Activated gamma-delta T cell treated with anti-CD3 and anti-CD28 coated beads, Interleukin-2, amount 50 U/mL, for 16 hours (primary cell): Measurements from ENCODE around the gene ESPNL.

Source experiments
- DNase-seq: peaks from one replicate; pipeline ENCODE4 v3.0.0-alpha.2; 2020; ENCODE audit warnings: low read depth

ESPNL gene

DNA sequence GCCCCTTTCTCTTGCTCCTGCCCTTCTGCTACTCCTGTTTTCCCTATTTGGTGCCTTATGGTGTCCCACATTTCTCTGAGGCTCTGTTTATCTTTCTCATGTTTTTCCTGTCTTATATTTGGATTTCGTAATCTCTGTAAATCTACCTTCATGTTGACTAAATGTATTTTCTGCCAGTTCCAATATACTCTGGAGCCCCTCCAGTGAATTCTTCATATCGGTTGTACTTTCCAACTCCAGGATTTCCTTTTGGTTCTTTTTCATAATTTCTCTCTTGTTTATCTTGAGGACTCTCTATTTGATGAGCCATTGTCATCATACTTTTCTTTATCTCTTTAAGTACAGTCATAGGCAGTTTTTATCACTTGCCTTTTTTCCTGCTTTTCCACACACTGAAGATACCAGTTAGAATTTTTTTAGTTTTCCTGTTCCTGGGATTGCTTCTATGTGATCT lies 20.2 kb upstream of the ESPNL start:
- no peak for DNase-seq

DNA sequence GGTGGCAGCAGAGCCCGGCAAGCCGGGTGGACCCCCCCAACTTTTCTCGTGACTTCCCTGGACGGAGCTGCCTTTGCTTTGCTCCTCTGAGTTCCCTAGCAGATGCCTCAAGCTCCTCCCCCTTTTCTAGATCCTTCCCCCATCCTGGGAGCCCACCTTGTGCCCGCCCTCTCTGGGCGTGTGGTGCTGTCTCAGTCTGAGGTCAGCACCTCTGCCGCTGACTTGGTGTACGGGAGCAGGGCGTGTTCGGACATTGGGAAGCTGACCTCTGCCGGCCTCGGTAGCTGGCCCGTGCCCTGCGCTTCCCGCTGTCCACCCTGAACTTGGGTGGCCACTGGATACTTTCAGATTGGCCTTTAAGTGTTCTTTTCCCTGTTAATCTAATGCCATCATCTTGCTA lies 19.6 kb upstream of the ESPNL start:
- DNase-seq: no peak

DNA sequence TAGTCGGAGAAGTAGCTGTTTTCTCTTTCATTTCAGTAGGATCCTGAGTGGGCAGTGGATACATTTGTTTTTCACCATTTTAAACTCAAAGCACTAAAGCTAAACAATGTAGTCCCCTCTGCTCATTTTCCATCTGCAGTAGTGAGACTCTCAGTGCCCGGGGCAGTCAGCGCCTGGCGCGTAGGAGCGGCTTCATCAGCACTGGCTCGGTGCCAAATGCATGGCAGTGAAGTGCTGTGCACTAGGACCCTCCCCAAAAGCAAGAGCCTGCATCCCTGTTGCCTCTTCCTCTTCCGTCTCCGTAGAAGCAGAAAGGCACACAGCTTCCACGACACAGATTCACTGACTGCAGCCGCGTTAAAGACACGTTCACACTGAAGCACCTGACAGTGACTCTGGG lies 19.0 kb upstream of the ESPNL start:
- no peak for DNase-seq

DNA sequence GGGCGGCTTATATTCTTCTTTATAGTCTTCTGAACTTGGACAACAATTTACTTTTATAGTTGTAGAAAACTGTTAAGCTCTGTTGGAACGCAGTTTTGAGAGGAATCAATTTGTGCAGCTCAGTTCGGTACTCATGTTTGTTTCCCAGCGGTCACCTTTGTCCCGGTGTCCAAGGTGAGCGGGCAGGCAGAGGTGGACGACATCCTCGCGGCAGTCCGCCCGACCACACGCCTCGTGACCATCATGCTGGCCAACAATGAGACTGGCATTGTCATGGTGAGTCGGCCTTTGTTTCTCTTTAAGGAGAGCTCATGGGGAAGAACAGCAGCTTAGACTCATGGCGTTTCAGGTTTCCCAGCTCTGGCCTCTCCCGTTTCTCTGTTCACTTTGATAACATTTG lies 18.6 kb upstream of the ESPNL start:
- no peak for DNase-seq

DNA sequence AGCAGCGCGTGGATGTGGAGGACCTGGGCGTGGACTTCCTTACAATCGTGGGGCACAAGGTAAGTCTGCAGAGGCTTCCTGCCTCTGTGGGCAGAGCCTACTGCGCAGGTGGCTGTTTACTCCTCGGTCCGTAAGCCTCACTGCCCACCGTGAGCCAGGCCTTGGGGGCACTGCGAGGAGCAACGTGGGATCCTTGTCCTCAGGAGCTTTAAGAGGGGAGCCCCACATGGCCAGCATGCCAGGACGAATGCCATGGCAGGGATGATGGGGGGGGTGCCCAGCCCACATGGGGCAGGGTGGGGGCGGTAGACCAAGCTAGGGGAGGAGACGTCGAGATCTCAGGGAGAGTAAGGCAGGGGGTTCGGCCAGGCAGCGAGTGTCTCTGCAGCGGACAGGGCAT lies 18.0 kb upstream of the ESPNL start:
- DNase-seq: no peak

DNA sequence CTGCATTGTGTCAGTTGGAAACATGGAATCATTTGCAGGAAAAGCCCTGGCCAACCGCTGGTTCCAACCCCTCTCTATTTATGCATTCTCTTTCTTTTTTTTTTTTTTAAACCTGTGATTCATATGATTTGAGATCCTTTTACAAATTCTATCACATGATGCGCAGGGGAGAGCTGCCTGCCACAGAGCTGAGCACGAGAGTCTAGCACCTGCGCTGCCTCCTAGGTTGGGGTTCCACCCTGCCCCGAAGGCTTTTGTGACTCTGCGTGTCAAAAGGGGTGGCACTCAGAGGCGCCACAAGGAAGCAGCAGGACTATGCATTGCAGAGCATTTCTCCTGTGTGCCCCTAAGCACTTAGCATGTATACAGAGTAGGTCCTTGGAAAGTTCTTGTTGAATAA lies 17.3 kb upstream of the ESPNL start:
- no peak for DNase-seq

DNA sequence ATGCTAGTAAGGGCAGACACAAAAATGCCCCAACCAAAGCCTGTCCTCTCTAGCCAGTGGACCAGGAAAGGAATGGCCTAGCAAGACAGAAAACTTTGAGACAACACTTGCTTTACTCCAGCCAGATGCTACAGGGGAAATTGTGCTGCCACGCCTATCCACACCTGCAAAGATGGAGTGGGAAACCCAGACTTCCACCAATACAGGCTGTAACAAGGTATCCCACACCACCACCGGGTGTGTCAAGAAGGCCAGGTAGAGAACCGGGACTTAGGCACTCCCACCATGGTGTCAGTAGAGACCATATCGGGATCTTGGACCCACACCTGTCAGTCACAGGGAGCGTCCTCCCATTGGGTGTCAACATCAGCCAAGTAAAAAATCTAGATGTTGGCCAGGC lies 16.2 kb upstream of the ESPNL start:
- DNase-seq: no peak

DNA sequence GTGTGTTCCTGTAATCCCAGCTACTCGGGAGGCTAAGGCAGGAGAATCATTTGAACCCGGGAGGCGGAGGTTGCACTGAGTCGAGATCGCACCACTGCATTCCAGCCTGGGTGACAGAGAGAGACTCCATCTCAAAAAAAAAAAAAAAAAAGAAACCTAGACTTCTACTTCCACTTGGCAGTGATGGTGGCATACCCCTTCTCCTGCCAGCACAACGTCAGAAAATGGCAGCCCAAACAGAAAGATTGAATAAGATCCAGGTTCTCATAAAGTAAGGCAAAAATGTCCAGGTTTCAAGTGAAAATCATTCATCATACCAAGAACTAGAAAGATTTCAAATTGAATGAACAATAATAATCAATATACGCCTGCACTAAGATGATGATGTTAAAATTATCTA lies 15.4 kb upstream of the ESPNL start:
- no peak for DNase-seq

DNA sequence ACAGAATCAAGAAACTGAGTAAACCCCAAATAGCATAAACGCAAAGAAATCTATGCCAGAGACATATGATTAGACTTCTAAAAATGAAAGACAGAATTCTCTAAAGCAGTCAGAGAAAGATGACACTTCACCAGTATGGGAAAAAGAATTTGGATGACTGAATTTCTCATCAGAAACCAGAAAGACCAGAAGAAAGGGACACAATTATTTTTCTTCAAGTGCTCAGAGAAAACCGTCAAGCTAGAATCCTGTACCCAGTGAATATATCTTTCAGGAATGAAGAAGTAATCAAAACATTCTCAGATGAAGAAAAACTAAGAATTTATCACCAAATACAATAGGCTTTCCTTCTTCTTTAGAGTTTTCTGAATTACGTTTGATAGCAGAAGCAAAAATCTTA lies 14.2 kb upstream of the ESPNL start:
- no peak for DNase-seq

DNA sequence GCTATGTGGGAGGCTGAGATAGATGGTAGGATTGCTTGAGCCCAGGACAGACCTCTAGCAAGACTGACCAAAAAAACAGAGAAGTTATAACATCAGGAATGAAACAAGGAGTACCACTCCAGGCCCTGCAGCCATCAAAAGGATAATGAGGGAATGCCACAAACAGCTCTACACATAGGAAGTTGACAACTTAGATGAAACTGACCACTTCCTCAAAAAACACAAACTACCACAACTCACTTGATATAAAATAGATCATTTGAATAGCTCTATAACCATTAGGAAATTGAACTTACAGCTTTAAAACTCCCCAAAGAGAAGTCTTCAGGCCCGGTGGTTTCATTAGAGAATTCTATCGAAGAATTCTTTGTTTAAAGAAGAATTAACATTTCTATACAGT lies 12.9 kb upstream of the ESPNL start:
- no peak for DNase-seq

DNA sequence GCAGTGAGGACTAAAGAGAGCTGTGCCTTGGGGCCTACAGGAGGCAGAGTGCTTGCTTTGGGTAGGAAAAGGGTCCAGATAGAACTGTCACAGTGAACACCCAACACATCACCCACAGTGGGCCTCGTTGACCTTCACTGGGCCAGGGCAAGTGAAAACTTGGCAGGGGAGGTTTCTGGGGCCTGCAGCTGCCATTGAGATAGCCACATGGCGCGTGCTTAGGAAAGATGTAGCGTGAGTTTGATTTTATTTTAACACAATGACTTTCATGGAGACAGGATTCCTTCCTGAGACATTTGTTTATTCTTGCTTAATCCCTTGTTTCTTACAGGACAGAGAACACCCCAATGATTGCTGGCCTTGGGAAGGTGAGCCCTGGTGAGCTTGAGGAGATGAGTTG lies 9.3 kb upstream of the ESPNL start:
- no peak for DNase-seq

DNA sequence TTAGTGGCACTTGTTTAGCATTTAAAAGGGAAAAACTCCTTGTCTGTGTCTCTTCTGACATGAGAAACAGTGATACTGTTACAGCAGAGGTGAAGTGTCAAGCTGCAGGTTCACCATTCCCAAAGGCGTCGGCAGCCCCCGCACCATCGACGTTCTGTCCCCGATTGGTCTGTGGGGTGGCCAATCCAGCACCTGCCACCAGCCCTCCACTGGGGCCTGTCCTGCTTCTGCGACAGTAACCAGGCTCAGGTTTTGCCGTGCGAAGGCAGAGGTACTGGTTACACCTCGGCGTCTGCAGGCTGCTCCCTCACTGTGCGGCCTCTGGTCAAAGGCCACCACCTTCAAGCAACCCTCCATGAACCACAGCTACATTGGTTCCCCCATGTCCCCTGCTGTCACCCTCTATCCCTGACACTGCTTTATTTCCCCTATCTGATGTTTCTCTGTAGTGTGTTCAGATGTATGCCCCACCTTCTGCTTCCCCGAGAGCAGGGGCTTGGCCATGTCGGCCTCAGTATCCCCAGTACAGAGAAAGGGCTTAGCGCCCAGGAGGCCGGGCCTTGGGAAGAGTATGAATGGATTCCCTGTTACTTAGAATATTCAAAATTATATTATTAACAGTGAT lies 8.6 kb upstream of the ESPNL start:
- DNase-seq: no peak

DNA sequence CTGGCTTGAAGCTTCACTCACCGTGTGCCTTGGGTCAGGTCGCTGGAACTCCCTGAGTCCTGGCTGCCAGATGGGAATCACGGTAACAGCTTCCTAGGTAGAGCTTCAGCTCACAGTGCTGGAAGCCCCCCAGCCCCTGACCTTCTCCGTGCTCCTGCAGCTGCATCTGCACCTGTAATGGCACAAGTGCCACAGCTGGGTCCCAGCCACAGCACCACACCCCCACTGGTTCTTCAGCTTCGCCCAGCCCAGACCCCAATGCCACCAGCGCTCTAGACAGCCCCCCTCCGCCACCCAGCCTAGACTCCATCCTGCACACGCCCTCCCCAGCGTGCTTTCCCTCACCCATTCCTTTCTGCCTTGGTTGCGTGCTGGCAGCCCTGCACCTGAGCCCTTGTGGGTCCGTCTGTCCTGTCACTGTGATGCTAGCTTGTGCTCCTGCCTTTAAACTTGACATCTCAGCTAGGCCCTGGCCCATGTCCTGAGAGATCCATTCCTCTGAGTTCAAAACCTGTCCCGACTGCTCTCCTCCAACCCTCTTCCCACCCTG lies 7.6 kb upstream of the ESPNL start:
- DNase-seq: no peak

DNA sequence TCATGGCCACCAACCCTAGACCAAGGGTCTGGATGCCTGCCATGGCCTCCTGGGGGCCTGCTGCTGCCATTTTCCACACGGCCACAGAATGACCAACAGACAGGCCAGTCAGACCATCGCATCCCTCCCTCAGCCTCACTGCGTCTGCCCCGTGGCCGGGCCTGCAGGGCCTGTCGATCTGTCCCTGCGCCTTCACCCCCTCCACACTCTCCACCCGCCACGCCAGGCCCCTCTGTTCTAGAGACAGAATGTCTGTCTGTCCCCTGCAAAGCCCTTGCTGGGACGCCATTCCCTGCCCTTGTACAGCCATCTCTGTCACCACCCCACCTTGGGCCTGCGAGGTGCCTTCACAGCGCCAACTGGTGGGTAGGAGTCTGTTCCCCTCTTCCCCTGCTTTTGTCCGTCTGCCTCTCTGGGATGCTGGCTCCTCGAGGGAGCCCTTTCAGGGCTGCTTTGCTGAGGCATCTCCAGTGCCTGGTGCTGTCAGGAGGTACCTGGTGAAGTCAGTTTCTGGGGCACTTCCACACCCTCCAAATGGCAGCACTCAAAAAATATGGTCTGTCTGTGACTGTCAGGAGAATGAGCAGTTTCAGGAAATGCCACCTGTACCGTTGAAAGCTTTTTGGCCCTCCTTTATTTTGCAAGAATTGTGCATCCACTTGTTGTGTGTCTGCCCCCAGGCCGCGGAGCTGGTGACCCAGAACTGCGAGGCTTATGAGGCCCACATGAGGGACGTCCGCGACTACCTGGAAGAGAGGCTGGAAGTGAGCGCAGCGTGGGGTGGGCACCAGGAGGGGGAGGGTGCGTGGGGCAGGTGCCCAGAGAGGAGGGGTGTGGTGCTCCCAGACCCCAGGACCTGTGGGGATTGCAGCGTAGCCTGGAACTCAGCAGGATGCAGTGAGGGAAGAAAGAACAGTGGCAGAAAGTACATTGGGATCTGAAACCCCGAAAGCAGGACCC lies 6.7 kb upstream of the ESPNL start:
- DNase-seq: no peak

DNA sequence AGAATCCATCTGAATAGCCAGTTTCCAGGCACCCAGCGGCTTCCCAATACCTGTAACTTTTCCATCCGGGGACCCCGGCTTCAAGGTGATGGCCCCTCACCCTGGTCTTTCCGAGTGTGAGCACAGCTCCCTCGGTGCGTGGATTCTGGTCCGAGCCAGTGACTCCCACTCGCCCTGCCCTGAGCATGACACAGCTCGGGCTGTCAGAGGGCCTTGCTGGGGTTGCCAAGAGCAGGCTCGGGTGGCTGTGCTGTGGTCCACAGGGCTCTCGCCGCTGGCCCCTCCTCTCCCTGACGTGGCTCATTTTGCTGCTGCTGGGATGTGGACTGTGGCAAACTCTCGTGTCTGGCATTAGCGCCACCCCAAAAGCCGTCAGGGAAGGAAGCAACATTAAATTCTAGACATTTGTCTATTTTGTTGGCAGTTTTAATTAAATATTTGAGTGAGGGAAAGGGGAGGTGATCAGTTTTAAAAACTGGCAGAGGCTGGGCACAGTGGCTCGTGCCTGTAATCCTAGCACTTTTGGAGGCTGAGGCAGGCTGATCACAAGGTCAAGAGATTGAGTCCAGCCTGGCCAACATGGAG lies 5.6 kb upstream of the ESPNL start:
- DNase-seq: no peak

DNA sequence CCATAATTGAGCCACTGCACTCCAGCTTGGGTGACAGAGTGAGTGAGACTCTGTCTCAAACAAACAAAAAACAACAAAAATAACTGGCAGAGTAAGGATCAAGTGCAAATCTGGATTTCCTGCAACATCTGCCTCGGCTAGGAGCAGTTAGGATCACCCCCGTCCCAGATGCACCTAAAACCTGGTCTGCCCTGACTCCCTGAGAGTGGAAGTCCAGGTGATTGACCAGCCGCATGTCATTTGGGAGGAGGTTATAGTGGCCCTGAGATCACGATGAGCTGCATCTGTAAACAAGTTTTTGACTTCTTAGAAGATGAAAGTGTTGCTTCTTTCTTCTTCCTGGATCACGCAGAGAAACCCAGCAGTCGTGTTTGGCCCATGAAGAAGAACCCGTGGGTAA lies 5.0 kb upstream of the ESPNL start:
- DNase-seq: no peak

DNA sequence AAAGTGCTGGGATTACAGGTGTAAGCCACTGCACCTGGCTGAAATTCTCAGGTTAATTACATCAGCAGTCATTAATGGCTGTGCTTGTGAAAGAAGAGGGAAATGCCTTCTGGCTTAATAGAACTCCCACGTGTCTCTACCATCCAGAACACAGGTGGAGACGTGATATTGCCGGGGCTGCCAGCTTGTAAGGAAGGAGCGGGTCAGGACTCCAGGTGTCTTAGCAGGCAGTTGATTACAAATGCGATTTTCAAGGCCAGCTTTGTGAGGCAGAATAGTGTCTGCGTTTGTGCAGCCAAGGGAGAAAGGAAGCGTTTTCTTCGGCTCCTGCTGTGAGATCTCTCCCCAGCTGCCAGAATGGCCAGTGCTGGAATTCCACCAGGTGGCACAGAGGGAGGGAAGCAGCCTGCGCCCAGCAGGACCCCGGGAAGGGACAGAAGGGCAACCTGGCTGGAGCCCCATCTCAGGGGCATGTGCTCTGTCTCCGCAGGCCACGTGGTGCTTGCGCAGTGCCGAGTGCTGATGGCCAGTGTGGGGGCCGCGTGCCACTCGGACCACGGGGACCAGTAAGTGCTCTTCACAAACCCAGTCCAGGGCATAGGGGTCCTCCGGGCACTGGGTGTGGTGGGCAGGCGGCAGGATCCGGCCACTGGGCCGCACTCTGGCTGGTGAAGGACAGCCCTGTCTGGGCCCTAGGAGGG lies 3.7 kb upstream of the ESPNL start:
- no peak for DNase-seq

DNA sequence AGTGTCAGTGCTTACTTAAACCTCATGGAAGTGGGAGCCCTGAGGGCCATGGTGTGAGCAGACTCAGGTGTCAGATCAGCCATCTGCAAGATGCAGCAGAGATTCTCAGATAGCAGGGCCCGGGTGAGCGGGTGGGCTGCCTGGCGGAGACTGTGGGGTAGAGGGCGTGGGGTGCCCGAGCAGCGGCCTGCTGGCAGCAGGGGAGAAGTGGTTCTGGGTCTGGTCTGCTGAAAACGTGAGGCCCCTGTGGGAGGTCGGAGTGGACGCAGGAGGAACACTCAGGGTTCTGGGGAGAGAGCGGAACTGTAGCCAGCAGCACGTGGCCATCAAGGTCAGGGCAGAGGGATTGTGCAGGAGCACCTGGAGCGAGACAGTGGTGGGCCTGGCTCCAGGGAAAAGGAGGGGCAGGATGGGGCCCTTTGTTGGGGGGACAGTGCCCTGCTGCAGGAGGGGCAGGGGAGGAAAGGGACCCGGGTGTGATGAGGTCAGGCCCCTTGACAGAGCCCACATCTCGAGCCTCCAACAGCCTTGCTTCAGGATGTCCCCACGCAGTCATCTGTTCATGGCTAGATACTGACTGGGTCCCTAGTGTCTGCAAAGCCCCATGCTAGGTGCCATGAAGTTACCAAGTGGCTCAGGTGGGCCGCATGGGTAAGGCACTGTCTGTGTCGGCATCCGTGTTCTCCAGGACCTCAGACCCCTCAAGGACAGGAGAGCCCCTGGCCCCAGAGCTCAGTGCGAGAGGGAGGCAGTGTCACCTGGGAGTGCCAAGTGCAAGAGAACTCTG lies 2.7 kb upstream of the ESPNL start:
- no peak for DNase-seq

DNA sequence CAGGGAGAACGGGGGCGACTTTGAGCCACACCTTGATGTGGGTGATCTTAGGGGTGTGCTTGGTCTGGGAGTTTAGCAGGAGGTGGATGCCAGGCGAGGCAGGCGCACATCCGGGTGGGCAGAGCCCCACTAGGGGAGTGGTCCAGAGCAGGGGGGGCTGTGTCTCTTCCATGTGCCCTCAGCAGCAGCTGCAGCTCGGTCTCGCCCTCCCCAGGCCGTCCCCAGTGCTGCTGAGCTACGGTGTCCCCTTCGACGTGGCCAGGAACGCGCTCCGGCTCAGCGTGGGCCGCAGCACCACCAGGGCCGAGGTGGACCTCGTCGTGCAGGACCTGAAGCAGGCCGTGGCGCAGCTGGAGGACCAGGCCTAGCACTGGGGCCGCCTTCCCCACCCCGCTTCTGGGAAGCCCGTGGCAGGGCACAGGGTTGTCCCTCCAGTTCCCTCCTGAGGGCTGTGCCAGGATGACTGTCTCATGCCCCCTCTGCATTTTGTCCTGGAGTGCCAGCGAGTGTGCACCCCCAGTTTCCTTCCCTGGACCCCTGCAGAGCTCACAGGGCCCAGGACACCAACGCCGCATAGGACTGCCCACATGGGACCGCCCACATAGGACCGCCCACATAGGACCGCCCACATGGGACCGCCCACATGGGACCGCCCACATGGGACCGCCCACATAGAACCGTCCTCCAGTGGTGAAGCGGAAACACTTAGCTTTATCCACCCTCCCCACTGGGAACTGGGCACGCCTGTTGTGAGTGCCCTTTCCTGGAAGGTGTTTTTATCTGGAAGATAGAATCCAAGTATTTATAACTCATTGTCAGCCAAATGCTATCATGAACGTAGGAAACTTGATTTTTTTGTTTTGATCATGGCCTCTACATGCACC lies 1.9 kb upstream of the ESPNL start:
- no peak for DNase-seq

DNA sequence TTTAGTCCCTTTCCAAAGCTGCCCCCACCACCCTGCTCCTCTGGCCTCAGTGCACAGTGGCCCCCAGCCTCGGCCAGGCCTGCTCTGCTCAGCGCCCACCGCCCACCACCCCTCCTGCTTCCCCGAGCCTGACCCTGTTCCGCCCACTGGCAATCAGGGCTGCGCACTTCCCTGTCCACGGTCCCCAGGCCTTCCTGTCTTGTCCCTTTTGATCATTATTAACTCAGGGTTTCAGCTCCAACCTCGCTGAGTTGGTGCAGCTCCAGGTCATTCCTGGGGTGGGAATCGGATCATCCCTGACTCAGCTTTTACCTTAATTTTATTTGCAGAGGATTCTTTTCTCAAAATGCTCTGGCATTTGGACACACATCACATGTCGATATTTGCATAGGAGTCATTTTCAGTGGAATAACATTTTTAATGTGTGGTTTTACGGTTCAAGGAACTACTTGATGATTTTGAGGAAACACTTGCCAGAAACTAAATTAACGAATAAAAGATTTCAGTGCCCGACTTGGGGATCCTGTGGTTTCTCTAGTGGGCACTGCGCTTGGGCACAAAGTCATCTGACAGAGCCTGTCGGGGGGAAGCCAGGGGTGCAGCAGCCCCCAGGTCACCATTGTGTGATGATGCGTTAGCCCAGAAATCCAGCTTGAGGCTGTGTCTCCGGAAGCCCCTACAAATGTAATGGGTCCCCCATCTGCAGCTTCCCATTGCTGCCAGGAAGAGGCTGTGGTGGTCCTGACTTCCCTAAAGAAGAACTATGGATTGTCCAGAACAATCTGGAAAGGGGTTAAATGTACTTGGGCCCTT lies 1.0 kb upstream of the ESPNL start:
- DNase-seq: no peak
